IPS-NIHi7 (cell line): Measurements from ENCODE around the gene EPS8L3.
A peak's percentile ranks its signal among the peaks of the same experiment; 100 is the strongest.
"Not testable (repeated sequence)": the region's sequence is repeated elsewhere in the genome, so short reads cannot be mapped to it uniquely, and the experiment has no call there.

Experiments
- DNase-seq: peaks from one replicate; pipeline ENCODE4 v3.0.0; 2012; ENCODE audit warnings: mixed read lengths; ENCODE audit errors: extremely low spot score

Gene EPS8L3

GRCh38 chr1:109711593-109712320 lies 52.0 kb downstream of the EPS8L3 start, which contains the start of gene GSTM5:
TSS of gene GSTM5 (plus strand) at chr1:109712251. CDS start at chr1:109712313, 62 bp downstream.
- peak; percentile 12 for DNase-seq

GRCh38 chr1:109709822-109710221 lies 53.9 kb downstream of the EPS8L3 start:
- DNase-seq = not testable (repeated sequence)

GRCh38 chr1:109708949-109709348 lies 54.8 kb downstream of the EPS8L3 start:
- DNase-seq = not testable (repeated sequence)

- peak; percentile 0 for DNase-seq
These were observed 58.3 kb downstream of the EPS8L3 start for GRCh38 chr1:109705411-109705810.

GRCh38 chr1:109704173-109704572 lies 59.5 kb downstream of the EPS8L3 start:
- peak; percentile 22 for DNase-seq

- DNase-seq = not testable (repeated sequence)
These were observed 60.8 kb downstream of the EPS8L3 start for GRCh38 chr1:109702940-109703339.
